GM18951 (cell line): ENCODE measurements around the gene USO1.

Experiments
- POLR2A ChIP-seq: IDR thresholded peaks from 4 replicates; pipeline ENCODE4 v1.6.1; 2011; ENCODE audit warnings: mild to moderate bottlenecking; ENCODE audit not compliant: insufficient read length, insufficient read depth; ENCODE audit errors: extremely low read depth
- in situ Hi-C: fragments of 300-500 bp; cut with MboI; formaldehyde crosslinking; loops from one replicate; pipeline ENCODE4 v1.12.0; 2022; ENCODE audit warnings: low sequenced_read_pairs, mixed read lengths, inconsistent platforms; ENCODE audit not compliant: unreplicated experiment

Gene USO1

DNA sequence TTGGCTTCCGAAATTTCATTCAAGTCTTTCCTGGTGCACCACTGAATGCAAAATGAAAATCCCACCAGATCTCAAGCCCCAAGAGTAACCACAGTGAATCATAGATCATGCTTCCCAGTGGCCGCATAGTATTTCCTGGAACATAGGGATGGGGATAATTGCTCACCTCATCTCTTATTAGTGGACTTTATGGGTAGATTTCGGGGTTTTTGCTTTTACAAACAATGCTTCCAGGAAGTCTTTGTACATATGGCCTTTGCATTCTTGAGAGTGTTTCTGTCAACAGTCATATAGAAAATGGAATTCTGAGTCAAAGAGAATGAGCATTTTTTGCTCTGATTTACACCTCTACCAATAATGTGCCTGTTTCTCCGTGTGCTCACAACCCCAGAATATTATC lies 124.5 kb downstream of the USO1 start:
- no peak for TF ChIP-seq POLR2A
- in situ Hi-C loops: no loop called here

DNA sequence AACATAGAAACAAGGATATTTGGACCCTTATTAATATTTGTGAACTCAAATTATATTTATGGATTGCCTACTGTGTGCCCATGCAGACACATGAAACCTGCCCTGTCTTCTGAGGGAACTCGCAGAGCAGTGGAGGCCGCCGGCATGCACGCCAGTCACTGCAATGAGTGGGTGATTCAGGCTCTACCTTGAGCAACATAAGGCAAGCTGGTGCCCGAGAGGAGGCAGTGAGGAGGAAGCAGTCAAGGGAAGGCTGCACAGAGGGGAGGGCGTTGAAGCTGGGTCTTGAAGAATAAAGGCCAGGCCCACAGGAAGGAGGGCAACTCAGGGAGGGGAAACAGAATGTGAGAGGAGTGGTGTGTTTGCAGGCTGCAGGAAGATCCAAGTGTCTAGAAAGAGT lies 125.1 kb downstream of the USO1 start:
- in situ Hi-C loops: no loop called here
- TF ChIP-seq POLR2A: no peak

DNA sequence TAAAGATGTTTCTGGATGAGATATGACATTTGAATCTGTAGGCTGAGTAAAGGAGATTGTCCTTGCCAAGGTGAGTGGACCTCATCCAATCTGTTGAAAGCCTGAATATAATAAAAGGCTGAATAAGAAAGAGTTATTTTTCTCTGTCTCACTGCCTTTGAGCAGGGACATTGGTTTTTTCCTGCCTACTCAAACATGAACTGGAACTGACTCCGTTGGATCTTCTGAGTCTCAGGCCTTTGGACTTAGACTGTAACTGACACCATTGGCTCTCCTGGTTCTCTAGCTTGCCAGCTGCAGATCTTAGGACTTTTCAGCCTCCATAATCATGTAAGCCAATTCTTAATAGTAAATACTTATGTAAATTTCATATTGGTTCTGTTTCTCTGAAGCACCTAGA lies 134.3 kb downstream of the USO1 start:
- no peak for TF ChIP-seq POLR2A
- in situ Hi-C loops: no loop called here

DNA sequence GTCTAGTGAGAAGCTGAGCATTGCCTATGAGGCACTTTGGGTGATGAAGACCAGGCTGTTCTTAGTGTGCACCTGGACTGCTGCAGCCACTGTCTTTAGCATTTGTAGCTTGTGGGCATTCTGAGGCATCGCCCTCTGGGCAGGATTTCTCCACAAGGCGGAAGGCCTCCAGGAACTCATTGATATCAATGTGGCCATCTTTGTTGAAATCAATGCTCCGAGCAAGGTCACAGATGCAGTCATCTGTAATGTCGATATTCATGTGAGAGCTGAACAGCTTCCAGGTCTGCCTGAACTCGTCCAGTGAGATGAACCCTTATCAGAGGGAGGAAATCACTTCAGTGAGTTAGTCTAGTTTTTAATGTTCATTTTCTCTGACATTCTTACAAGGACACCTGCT lies 136.2 kb downstream of the USO1 start:
- no peak for TF ChIP-seq POLR2A

More for the DNA sequence above, 136.2 kb downstream of the USO1 start:
- in situ Hi-C loops: no loop called here
